Tibial nerve (tissue), 4 donors: Measurements from ENCODE around the gene ZNF726.

Source experiments
- CTCF ChIP-seq, 5 experiments: fragments of 200-600 bp in 3 of 5; fragments of 450-650 bp in 2 of 5; sonication (generic) in 3 of 5; IDR thresholded peaks; one replicate each; pipeline ENCODE4 v1.5.1; 2016 to 2019; ENCODE audit warnings: antibody characterized with exemption in 5 of 5, mild to moderate bottlenecking in 3 of 5, moderate library complexity in 2 of 5
- EP300 ChIP-seq, 2 donors: sonication (generic); formaldehyde crosslinking; IDR thresholded peaks; one replicate each; pipeline ENCODE4 v1.6.1; 2017; ENCODE audit warnings: antibody characterized with exemption in 2 of 2, mild to moderate bottlenecking in 1 of 2

GRCh38 chr19:23943411-23943810 is 28.7 kb downstream of the ZNF726 start:
- no peak for TF ChIP-seq CTCF (IDR thresholded peaks at IDR 0.05)
- no peak for TF ChIP-seq EP300 (IDR thresholded peaks at IDR 0.05)
